Iris pigment epithelial cell (primary cell): ENCODE data around the gene LCP2.
A peak's percentile ranks its signal among the peaks of the same experiment; 100 is the strongest.

Experiments
- DNase-seq: peaks from one replicate; pipeline ENCODE4 v3.0.0-alpha.2; 2011; ENCODE audit warnings: low read depth

LCP2 gene

DNA sequence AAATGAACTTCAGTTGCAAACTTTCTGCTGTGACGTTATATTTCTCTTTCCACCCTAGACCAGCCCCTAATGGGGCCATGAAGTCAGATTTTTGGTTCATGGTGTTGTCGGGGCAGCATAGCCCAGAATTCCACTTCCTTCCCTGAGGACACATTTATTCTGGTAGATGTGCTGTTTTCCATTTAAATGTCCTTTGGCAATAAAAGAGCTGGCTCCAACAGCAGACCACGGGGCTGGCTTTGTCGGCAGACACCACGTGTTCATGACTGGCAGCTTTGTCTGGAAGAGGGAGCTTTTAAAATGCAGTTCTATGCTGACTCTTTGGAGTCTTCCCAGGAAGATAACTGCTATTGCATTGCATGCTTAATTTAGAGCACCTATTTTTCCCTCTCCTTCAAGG lies 17.6 kb upstream of the LCP2 start:
- peak; percentile 47 for DNase-seq

DNA sequence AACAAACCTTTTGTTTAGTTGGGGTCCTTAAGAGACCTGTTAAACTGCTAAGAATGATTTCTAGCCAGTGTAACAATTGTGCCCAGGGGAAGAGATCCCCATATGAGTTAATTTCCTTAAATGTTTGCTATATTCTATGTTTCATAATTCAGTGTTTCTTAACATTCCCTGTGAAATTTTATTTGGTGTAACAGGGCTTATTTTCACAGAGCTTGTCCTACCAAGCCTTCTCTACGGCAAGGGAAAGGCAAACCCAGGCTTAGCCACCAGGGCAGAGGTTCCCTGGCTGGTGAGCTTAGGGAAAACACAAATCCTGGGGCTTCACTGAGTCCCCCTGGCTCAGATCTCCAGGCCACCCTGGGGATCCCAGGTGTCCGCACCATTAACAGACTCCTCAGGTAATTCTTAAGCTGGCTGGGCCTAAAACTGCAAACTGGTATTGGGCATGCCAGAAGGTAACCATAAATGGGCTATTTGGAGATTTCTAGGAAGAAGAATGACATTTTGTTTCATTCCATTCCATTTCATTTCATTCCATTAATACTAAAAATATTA lies 17.0 kb upstream of the LCP2 start:
- no peak for DNase-seq

DNA sequence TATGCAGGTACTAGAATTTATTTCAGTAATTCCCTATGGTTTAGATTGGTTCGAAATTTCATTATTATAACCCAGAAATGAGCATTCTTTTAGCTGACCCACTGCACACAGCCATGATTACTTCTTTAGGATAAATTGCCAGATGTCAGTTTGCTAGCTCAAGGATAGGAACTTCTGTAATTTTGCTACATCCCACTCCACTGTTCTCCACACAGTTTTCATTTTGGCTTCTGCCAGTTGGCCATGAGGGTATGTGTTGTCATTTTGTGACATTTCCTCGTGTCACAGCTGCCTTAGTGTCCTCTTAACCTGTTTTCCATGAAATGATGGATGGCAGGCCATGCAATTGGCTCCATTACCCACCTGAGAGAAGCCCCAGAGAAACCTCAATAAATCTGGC lies 16.2 kb upstream of the LCP2 start:
- DNase-seq: no peak

DNA sequence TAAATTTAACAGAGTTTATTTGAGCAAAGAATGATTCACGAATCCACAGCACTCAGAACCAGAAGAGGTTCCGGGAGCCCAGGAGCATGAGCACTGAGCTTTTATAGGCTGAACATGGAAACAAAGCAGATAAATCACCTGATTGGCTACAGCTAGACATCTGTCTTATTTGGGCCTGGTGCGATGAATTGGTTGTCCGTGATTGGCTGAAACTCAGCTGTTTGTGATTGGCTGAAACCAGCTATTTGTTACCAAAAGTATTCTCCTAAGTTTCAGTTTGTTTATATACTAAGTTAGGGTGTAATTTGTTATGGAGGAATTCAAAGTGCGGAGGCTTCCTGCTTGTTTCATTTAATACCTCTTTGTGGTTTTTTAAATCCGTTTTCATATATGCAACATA lies 15.8 kb upstream of the LCP2 start:
- no peak for DNase-seq

DNA sequence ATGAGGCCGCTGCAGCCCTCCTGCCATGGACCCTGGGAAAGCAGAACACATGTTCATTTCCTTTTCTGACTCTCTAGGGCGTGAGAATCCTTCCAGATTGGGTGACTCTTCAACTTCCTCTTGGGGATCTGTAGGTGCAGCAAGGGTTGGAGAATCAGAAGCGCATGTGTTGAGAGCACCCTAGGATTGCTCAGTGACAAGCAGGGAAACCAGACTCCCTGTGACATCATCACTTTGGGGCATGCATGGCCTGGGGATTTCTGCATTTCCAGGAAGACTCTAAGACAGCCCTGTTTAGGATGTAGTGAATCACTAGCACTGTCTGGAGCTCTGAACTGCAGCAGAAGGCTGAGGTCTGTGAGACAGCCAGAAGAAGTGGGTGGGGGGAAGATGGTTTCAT lies 15.1 kb upstream of the LCP2 start:
- DNase-seq: peak; percentile 84

DNA sequence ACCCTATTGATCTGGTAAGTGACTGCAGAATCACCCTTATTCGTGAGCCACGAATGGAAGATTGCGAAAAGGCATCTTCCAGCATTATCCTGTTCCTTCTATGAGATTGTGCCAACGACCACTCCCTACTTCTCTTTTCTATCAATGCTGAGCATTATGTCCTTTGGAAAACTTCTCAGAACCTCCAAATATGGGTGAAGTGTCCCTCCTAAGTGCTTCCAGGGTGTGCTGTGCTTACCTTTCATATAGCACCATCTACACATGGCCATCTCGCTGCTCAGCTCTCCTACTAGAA lies 14.7 kb upstream of the LCP2 start:
- no peak for DNase-seq

DNA sequence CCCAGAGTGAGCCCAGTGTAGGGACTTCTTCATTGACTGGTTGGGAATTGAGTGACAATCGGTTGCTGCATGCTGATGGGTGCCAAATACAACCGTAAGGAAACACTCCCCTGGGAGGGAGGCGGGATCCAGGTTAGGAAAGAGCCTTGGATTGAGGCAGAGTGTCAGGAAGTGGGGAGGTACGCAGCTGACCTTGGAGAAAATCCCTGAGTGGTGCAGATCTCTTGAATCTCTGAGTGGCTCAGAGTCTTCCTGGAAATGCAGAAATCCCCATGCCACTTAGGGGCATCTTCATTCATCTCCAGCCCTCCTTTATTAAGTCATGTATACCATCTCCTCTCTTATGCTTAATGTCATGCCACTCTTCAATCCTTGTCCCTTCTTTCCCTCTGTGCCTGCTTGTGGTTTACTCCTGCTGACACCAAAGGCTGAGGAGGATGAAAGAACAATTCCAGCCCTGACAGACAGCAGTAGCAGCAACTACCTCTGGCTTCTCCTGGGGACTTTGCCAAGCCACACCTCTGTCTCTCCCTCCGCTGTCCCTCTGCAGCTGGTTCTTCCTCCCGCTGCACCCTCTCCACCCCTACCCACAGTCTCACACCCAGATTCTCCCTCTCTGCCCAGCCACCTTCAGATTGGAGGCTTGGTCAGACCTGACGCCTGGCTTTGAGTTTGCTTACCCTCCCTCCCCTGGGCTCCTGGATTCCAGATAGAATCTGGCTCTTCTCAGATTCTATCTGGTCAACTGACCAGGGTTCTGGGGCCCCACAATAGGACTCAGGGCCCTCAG lies 14.1 kb upstream of the LCP2 start:
- DNase-seq: no peak

DNA sequence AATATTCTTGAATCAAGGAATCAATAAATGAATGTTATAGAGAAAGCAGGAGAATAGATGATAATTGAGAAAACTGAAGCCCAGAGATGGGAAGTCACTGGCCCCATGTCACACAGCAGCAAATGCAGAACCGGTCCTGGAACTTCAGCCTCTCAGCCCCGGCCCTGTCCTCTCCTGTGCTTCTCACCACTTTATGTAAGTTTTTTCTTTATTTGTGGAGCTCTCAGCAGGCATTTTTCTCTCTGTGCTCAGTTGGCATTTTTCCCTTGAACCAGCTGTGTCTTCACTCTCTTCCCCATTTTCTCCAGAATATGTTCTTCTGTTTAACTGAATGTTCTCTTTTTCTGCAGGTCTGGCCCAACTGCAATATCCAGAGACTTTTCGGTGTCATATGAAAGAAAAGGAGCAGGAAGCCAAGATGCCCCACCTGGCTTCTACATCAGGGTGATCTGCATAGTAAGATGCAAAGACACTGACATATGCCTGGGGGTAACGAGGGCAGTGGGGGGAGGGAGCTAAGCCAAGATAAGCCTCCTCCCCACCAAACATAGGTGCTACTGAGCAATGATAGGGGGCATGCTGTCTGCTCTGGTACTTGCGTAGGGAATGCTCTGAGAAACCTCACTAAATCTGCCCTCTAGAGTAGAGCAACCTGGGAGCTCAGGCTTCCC lies 12.8 kb upstream of the LCP2 start:
- no peak for DNase-seq

DNA sequence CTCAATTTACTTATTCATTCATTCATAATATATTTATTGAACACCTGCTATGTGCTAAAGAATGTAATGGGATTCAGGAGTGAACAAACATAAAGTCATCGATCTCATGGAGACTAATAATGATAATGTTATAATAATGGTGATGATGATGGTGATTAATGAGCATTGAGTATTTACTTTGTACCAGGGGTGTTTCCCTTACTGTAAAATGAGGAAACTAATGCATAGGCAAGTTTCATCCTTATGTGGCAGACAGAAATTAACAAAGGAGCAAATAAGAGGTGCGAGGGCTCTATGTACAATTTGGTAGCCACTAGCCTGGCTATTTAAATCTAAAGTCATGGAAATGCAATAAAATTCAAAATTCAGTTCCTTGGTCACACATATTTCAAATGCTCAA lies 11.1 kb upstream of the LCP2 start:
- no peak for DNase-seq

DNA sequence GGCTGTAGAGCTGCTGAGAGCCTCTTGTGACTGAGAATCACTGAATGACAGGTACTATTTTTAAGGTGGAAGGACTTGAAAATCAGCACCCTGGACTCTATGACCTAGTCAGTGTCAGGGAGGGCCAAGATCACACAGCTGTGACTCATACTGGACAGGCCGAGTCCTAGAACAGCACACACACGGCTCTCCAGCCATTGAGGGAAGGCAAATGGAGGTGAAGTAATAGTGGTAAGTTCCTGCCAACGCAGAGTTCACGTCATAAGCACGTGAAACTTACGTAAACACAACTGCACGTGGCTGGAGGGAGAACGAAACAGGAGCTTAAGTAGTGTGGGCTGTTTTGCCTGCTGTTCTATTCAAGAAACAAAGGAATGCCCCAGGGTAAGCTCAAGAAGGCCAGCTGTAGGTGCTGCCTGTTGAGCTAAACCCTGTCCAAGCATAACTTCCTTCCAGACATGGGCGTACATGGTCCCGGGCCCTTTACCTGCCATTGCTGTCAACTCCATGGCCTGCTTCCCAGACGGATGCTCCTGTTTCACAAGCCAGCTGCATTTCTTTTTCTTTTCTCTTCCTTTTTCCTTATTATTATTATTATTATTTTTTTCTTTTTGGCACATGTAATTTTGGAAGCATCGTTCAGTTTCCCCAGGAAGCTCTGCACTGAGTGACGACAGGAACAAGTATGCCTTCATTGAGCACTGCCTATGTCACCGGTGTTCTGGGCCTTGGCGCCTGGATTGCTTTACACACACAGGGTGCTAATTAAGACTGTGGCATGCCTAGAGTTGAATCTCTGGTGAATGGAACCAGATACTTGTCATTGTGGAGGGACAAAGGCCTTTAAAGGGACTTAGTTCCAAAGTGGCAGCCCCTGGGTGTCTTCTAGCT lies 10.2 kb upstream of the LCP2 start:
- DNase-seq: peak; percentile 95

DNA sequence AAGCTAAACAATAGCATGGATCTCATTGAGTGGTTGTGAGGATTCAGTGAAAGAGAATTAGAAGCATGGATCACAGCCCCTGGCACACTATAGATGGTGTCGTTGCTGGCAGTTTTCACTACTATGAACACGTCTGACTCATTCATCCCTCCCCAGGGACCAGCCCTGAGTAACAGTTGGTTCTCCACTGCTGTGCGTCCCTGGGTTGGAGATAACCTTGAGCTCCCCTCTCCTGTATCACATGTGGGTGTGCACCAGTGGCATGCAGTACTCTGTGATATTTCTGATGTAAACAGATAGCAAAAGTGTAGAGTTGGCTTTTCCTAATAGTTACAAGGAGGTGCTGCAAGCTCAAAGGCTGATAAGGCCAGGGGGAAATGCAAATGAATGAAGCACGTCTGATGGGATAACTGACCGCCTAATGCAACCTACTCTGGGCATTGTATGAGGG lies 8.8 kb upstream of the LCP2 start:
- DNase-seq: peak; percentile 33

DNA sequence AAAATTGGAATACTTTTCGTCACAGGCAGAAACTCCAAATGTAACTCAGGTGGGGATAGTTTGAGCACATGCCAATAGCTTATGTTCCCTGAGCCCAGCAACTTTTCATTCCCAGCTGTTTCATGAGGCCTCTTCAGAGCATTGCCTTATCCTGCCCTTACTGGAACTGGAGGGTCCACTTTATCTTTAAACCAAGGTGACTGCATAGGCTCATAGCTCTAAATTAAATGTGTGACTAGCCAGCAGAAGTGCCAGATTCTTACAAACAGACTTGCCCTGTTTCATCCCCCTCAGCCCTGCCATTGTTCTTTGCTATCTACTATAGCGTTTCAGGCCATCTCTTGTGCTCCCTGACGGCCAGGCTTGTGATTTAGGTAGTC lies 8.1 kb upstream of the LCP2 start:
- DNase-seq: no peak

DNA sequence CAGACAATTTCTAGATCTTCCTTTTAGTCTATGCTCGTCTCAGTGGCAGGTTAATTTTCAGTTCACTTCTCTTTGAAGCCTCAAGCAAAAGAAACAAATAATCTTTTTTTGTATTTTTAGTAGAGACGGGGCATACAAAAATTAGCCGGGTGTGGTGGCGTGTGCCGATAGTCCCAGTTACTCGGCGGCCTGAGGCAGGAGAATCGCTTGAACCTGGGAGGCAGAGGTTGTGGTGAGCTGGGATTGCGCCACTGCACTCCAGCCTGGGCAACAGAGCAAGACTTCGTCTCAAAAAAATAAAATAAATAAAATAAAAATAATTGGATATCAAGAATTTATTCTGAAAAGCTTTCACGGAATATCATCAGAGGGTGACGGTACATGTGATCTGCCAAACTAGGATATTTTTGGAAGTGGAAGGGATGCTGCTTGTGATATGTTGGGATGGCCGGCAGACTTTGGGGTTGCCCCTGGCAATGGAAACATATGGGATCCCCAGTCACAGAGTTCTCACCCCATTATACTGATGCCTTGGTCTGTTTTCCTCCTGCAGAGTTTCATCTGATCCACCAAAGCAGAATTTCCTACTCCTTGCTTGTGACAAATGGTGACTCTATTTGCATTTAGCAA lies 7.6 kb upstream of the LCP2 start:
- DNase-seq: no peak

DNA sequence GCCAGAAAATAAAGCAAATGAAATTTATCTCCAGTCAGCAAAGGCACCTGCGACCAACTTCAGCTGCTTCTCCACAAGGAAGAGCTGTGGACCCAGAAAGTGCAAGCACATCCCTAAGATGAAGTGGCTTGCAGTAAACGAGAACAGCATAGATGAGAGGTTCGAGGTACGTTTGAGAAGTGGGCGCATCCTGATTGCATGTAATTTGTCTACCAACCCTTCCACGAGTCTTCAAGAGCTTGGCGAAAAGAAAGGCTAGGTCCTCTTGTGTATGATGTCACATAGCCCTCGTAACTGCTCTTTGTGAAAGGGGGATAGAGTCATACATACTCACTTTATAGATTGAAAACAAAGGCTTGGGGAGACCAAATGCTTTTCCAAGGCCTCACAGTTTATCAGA lies 6.0 kb upstream of the LCP2 start:
- DNase-seq: no peak

DNA sequence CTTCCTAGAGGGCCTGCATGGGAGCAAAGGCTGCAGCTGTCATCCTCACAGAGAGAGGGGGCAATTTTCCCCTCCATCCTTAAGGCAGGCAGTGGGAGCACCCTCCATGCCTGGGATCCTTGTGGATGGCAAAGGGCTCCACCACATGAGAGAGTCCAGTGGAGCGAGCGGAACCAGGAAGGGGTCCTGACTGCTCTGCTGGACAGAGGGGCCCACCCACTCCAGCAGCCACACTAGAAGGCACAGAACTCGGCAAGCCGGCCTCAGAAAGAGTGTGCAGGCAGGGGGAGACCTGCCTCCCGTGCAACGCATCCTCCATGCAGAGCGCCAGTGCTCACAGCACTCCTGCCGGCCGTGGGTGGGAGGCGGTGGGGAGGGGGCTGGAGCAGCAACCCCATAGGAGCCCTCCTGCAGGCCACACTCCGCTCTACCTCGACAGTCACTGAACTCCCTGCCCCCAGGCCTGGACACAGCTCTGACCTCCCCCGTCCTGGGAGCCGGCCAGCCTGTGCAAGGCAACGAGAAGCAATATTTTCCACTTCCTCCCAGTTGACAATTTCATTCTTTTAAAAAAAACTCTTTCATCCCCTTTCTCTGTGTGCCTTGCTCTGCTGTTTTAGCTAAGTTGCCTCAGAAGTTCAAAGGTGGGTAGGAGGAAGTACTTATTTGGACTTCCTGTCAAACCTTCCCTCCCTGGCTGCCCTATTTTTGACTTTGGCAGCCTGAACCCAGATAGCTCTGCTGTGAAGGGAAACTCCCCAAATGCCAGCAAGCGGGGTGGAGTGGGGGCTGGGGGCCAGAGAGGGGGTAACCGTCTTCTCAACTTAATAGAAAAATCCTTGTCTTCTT lies 5.3 kb upstream of the LCP2 start:
- no peak for DNase-seq

DNA sequence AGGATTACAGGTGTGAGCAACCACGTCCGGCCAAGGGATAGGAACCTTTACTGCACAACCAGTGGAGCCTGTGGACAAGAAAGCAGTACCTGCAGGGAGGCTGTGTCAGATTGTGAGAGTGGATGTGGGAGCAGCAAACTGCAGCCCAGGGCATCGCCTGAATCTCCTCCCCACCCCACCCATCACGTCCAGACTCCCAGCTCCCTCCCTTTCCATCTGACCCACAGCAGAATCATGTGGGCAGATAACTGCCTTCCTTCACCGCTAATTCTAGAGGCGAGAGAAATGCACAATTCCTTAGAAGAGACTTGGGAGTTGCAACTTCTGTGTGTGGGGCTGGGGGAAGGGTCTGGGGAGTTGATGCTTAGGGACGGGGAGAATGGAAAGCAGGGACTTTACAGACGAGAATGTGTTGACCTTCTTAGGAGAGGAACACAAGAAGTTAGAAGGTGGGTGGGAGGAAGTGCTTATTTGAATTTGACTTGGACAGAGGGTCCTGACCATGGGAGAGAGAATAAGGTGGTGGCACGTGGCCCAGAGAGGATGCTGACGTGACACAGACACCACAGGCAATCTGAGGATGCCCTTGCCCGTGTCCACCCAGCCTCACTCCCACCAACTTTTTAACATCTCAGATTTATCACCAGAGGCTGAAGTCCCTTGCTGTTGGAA lies 4.5 kb upstream of the LCP2 start:
- no peak for DNase-seq

DNA sequence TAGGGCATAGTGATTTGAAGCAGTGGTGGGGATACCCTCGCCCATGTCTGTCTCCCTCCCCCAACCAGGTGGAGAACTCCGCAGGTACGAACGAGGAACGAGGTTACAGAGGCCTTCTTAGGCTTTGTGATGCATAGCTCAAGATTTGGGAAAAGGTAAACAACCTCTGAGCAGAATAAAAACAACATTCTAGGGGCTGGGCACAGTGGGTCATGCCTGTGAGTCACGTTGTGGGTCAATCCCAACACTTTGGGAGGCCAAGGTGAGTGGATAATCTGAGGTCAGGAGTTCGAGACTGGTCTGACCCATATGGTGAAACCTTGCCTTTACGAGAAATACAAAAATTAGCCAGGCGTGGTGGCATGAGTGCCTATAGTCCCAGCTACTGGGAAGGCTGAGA lies 3.6 kb upstream of the LCP2 start:
- DNase-seq: no peak

DNA sequence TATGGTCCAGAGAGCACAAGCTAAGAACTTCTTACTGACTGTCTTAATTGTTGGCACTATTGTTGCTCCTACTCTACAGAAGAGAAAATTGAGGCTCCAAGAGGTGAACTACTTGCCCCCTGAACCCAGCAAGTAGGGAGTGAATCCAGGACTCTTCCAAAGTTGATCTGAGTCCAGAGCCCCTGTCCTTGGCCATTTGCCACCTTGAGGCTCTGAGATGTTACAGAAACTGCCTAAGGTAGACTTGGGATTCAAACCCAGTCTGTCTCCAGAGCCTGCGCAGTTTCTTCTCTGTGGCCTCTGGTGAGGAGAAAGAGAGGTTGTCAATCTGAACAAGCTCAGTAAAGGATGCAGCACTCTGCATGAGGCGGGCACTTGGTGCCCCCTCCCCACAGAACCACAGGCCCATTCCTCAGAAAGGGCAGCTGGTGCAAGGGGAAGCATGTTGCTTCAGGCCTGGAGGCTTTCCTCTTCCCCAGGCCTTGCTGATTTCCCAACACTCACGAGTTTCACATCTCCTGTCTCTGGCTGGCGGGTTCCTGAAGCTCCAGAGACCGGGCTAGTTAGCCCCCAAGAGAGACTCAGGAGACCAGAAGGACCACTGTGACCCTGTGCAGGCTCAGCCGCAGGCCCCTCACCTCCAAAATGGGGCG lies 2.9 kb upstream of the LCP2 start:
- DNase-seq: no peak

DNA sequence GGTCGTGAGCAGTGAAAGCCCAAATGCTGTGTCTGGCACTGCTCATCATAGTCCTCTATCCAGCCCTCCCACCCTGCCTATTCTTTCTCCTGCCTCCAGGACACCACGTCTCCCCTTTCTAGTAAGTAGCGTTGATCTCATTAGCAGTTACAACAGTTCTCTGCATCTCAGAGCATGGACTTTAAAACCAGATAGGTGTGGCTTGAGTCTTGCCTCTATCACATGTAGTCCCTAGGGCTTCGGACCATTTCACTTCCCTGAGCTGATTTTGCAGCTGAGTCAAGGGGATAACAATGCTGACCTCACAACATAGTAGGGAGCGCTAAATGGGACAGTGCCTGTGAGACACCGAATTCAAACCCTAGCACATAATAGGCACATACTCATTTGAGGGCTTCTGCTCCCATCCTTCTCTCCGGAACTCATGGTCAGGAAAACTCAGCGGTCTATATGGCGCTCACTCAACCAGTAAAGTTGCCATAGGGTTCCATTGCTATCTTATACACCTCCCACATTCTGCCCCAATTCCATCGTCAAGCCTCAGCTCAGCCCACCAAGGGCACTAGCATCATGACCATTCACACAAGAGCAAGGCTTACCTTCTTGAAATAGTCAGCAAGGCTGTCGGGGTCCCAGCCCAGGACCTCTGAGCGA lies 515 bp downstream of the LCP2 start:
- DNase-seq: no peak
